22Rv1 (cell line): ENCODE results near the gene OR10A2.
"Not testable (repeated sequence)": the region's sequence is repeated elsewhere in the genome, so short reads cannot be mapped to it uniquely, and the experiment has no call there.

Experiments
- H3K27ac ChIP-seq: fragments of 450-650 bp; 2 replicates; pipeline ENCODE4 v1.5.1; 2017
- ZFX ChIP-seq: fragments of 450-650 bp; IDR thresholded peaks from 2 replicates; pipeline ENCODE4 v1.6.1; 2017; ENCODE audit warnings: antibody characterized with exemption, borderline replicate concordance
- TF ChIP-seq, protein P1 (sequence below): fragments of 450-650 bp; IDR thresholded peaks from 2 replicates; pipeline ENCODE4 v1.5.1; 2017; ENCODE audit warnings: mild to moderate bottlenecking

OR10A2 gene

GRCh38 chr11:6882751-6883150 lies 19.9 kb downstream of the OR10A2 start:
- TF ChIP-seq ZFX = no peak
- TF ChIP-seq, protein P1, sequence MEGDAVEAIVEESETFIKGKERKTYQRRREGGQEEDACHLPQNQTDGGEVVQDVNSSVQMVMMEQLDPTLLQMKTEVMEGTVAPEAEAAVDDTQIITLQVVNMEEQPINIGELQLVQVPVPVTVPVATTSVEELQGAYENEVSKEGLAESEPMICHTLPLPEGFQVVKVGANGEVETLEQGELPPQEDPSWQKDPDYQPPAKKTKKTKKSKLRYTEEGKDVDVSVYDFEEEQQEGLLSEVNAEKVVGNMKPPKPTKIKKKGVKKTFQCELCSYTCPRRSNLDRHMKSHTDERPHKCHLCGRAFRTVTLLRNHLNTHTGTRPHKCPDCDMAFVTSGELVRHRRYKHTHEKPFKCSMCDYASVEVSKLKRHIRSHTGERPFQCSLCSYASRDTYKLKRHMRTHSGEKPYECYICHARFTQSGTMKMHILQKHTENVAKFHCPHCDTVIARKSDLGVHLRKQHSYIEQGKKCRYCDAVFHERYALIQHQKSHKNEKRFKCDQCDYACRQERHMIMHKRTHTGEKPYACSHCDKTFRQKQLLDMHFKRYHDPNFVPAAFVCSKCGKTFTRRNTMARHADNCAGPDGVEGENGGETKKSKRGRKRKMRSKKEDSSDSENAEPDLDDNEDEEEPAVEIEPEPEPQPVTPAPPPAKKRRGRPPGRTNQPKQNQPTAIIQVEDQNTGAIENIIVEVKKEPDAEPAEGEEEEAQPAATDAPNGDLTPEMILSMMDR = no peak
- no peak overlapping the region for H3K27ac ChIP-seq

DNA sequence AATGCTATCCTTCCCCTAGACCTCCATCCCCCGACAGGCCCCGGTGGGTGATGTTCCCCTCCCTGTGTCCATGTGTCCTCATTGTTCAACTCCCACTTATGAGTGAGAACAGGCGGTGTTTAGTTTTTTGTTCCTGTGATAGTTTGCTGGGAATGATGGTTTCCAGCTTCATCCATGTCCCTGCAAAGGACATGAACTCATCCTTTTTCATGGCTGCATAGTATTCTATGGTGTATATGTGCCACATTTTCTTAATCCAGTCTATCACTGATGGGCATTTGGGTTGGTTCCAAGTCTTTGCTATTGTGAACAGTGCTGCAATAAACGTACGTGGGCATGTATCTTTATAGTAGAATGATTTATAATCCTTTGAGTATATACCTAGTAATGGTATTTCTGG lies 24.9 kb downstream of the OR10A2 start:
- H3K27ac ChIP-seq = not testable (repeated sequence)

DNA sequence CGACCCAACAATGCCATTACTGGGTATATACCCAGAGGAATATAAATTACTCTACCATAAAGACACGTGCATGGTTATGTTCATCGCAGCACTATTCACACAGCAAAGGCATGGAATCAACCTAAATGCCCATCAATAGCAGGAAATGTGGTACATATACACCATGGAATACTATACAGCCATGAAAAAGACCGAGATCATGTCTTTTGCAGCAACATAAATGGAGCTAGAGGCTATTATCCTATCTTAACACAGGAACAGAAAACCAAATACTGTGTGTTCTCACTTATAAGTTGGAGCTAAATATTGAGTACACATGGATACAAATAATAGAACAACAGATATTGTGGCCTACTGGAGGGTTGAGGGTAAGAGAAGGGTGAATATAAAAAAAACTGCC lies 26.0 kb downstream of the OR10A2 start:
- no peak overlapping the region for H3K27ac ChIP-seq
- no peak for TF ChIP-seq ZFX
- TF ChIP-seq, protein P1 = no peak

GRCh38 chr11:6889835-6890234 lies 27.0 kb downstream of the OR10A2 start:
- TF ChIP-seq, protein P1 = no peak
- TF ChIP-seq ZFX = no peak
- no peak overlapping the region for H3K27ac ChIP-seq

- TF ChIP-seq, protein P1 = no peak
- no peak for TF ChIP-seq ZFX
Observed at GRCh38 chr11:6892400-6892799, 29.5 kb downstream of the OR10A2 start, which contains the start of gene OR2D2. Gene OR2D2 (minus strand): TSS chr11:6892500. CDS start chr11:6892500, 0 bp downstream.

DNA sequence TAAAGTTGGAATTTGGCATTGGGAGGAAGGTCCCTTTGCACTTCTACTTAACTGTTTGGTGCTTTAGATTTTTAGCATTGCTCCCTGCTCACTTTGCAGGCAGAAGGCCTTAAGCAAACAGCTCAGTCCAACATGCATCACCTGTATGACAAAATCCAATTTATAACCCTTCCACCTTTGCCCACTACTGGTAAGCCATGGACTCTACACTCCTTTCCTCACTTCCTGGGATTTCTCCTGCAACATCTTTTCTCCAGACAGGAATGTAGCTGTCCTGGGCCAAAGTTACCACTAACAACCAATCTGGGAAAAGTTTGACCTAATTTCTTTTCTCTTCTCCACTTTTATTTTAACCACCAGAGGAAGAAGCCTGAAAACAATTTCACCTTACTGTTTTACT lies 31.2 kb downstream of the OR10A2 start:
- TF ChIP-seq ZFX = no peak
- TF ChIP-seq, protein P1 = no peak
- no peak overlapping the region for H3K27ac ChIP-seq

More at GRCh38 chr11:6892400-6892799, 29.5 kb downstream of the OR10A2 start, which contains the start of gene OR2D2:
- H3K27ac ChIP-seq = no peak within 1 kb of the TSS

- TF ChIP-seq ZFX = no peak
- TF ChIP-seq, protein P1 = no peak
- no peak overlapping the region for H3K27ac ChIP-seq
Observed at GRCh38 chr11:6895010-6895409, 32.2 kb downstream of the OR10A2 start.

DNA sequence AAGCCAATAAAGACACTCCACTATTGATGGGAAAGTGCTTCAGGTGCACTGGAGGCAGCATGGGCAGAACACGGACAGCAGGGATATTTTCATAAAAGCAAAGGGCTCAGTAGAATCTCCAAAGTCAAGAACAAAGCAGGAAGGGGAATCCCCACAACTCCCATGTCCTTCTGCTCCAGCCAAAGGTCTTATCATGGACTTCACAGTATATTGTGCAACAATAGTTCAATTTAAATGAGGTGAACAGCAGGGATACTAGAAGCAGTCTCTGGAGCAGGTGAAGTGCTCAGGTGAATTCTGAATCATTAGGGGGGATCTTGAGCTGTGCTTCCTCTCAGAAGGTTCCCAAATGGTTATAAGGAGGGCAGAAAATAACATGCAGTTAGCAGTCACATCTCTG lies 36.1 kb downstream of the OR10A2 start:
- no peak overlapping the region for H3K27ac ChIP-seq
- no peak for TF ChIP-seq ZFX
- TF ChIP-seq, protein P1 = no peak
